Activated CD8-positive, alpha-beta memory T cell treated with anti-CD3 and anti-CD28 coated beads, Interleukin-2, amount 50 U/mL, for 1 hour (primary cell): ENCODE results near the gene TMOD1.

Source experiments
- DNase-seq: peaks from one replicate; pipeline ENCODE4 v3.0.0-alpha.2; 2020; ENCODE audit errors: extremely low read depth

TMOD1 gene

DNA sequence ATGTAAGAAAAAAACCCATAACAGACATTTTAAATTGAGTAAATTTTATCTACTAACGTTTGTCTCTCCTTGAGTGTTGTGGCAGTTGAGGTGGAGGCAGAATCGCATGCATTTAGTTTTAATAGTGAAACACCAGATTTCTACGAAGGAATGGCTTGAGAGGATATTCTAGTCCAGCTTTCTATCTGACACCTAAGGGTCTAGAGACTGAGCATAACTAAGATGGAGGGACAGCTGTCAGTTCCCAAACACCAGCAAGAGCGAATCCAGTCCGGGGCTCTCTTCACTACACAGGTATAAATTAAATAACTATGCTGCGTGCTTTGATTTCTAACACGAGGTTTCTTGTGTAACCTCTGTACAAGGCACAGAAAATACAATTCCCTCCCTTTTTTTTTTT lies 133.6 kb downstream of the TMOD1 start:
- DNase-seq: no peak

DNA sequence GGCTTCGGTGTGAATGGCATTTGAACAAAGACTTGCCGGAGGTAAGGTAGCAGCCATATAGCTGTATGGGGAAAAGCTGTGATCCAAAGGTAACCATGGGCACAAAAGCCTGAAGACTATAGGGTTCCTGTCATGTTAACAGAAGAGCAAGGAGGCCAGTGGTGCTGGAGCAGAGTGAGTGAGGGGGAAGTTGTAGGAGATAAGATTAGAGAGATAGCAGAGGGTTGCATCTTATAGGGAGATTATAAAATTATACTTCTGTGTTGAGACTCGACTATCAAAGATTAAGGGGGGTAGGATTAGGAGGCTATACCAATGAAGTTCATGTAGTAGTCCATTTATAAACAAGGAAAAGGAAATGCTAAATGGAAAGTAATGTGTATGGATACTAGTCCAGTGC lies 135.4 kb downstream of the TMOD1 start:
- DNase-seq: no peak

DNA sequence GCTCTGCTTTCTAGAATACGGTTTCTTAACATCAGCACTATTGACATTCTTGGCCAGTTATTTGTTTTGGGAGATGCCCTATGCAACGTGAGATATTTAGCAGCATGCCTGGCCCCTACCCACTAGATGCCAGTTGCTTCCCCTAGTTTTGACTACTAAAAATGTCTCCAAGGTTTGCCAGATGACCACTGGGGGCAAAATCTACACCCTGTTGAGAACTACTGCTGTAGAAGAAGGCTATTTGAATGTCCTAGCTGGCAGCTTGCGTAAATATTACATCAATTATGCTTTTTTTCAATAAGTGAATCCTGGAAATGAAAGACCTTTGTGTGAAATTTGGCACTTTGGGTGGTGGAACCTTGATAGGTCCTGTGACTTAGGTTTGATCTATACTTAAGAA lies 137.2 kb downstream of the TMOD1 start:
- DNase-seq: no peak

DNA sequence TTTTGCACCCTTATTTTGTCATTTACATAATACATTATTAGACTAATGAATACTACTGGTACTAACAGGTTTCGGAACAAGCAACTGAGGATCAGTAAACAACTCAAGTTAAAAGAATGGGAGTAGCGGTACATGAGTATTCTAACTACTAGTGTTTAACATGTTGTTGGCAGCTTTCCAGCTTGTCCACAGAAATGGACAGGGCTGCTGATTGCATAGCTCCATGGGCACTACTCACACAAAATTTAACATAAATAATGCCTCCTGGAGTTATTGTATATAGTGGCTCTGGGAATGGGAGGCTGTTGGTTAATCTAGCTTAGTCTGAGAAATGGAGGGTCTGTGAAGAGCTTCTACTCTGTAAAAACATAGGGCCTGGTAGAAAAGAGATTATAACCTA lies 138.9 kb downstream of the TMOD1 start:
- DNase-seq: no peak

DNA sequence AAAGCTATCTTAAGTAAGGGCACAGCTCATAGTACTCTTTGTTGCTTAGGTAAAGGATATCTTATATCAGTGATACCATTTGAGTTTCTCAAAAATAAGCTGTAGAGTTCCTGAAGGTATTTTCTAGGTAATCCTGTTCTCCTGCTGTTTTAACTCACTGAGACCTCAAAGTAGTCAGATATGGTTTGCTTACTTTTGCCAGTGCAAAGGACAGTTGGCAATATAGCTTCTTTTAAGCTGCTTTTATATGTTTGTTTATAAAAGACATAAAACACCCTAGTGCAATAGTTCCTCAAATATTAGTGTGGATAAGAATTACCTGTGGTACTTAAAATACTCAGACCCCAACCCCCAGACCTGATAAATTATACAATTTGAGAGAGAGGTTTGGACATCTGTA lies 144.3 kb downstream of the TMOD1 start:
- no peak for DNase-seq

DNA sequence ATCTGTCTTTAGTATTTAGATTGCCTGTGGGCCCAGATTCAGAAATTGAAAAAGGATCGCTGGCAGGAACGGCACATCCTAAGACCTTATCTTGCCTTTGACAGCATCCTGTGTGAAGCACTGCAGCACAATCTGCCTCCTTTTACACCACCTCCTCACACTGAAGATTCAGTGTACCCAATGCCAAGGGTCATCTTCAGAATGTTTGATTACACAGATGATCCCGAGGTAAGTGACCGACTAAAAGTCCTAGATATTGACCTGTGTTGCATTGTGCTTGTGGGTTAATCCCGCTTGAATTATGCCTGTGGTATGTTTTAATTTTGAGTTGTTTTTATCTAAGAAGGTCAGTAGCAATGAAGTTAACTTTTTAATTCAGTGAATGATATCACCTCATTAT lies 146.5 kb downstream of the TMOD1 start:
- DNase-seq: no peak
